ENCODE measurements around the gene GNG2. TPM values are rescaled to one million over a fixed set of nuclear protein-coding genes. Genes with fewer than 3 reads are reported as not detected.

GNG2 gene
- total and polyA plus RNA-seq, 2 experiments from 2014 or later = 3.3 to 4.5 TPM

- Histone ChIP-seq H3K36me3 (no peaks in the 10 kb centered on the region), H3K27ac (no peak overlapping the region), H3K27me3 (no peaks in the 10 kb centered on the region), H3K4me3 (no peak overlapping the region), H3K4me1 (ENCODE audit: low read depth) (peaks cover 4% of the 10 kb centered on the region), H3K9me3 (ENCODE audit: low read depth) (no peaks in the 10 kb centered on the region)
- peak in 1 of 2 donors; percentile 20 for DNase-seq (ENCODE audit: low read depth in 1 of 2, low spot score in 1 of 2)
- no peak for TF ChIP-seq CTCF (IDR thresholded peaks at IDR 0.05; ENCODE audit: low read depth, low read length)
These were observed 60.6 kb downstream of the GNG2 start for GRCh38 chr14:51921026-51921425.

DNA sequence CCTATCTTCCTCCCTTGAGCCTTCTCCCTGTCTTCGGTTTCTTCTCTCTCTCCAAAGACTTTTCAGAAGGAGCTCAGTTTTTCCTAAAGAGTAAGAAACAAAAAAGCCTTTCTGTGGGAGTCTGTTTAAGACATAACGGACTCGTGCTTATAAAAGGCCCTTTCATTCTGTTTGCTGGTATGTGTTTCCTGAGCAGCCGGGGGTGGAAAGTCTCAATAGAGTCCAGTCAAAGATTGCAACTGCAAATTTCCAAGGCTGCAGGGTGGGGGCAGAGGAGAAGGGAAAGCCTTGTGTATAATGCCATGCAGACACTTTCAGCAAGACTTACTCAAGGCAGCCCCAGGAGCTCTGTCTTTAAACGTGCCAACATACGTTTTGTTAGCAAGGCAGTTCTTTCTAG, 62.2 kb downstream of the GNG2 start:
- no peaks in the 10 kb centered on the region for H3K36me3 ChIP-seq
- no peak overlapping the region for H3K27ac ChIP-seq
- peaks cover 4% of the 10 kb centered on the region for H3K4me1 ChIP-seq (ENCODE audit: low read depth)
- no peaks in the 10 kb centered on the region for H3K9me3 ChIP-seq (ENCODE audit: low read depth)
- DNase-seq (ENCODE audit: low read depth in 1 of 2, low spot score in 1 of 2) = peak in 1 of 2 donors; percentile 84
- H3K27me3 ChIP-seq = no peaks in the 10 kb centered on the region
- no peak for TF ChIP-seq CTCF (IDR thresholded peaks at IDR 0.05; ENCODE audit: low read depth, low read length)
- no peak overlapping the region for H3K4me3 ChIP-seq

- H3K36me3 ChIP-seq = no peaks in the 10 kb centered on the region
- DNase-seq (ENCODE audit: low read depth in 1 of 2, low spot score in 1 of 2) = no peak
- H3K27me3 ChIP-seq = no peaks in the 10 kb centered on the region
- H3K4me3 ChIP-seq = no peak overlapping the region
- TF ChIP-seq CTCF (IDR thresholded peaks at IDR 0.05; ENCODE audit: low read depth, low read length) = no peak
- no peaks in the 10 kb centered on the region for H3K9me3 ChIP-seq (ENCODE audit: low read depth)
- H3K27ac ChIP-seq = no peak overlapping the region
- H3K4me1 ChIP-seq (ENCODE audit: low read depth) = peaks cover 4% of the 10 kb centered on the region
These were observed 64.2 kb downstream of the GNG2 start for GRCh38 chr14:51924600-51924999.

DNA sequence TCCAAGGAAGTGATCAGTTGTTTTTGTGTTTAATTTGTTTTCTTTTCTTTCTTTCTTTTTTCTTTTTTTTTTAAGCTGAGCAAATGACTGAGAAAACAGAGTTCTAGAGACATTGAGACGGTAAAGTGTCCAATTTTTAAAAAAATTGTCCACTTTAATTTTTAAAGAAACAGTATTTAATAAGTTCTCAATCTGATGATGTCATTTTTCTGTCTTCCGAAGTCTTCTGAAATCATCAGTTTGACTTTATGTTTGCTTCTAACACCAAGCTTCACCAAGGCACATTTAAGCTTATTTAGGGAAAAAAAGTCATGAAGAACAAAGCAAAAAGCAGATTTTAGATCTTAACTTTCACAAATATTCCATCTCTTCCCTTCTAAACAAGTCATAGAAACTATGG, 65.6 kb downstream of the GNG2 start:
- no peak for TF ChIP-seq CTCF (IDR thresholded peaks at IDR 0.05; ENCODE audit: low read depth, low read length)
- no peak overlapping the region for H3K27ac ChIP-seq
- no peak overlapping the region for H3K4me3 ChIP-seq
- no peaks in the 10 kb centered on the region for H3K27me3 ChIP-seq
- H3K4me1 ChIP-seq (ENCODE audit: low read depth) = peaks cover 4% of the 10 kb centered on the region
- no peaks in the 10 kb centered on the region for H3K9me3 ChIP-seq (ENCODE audit: low read depth)
- DNase-seq (ENCODE audit: low read depth in 1 of 2, low spot score in 1 of 2) = no peak
- H3K36me3 ChIP-seq = no peaks in the 10 kb centered on the region

- no peak overlapping the region for H3K27ac ChIP-seq
- peaks cover 4% of the 10 kb centered on the region for H3K4me1 ChIP-seq (ENCODE audit: low read depth)
- TF ChIP-seq CTCF (IDR thresholded peaks at IDR 0.05; ENCODE audit: low read depth, low read length) = no peak
- H3K9me3 ChIP-seq (ENCODE audit: low read depth) = no peaks in the 10 kb centered on the region
- no peaks in the 10 kb centered on the region for H3K27me3 ChIP-seq
- DNase-seq (ENCODE audit: low read depth in 1 of 2, low spot score in 1 of 2) = no peak
- no peaks in the 10 kb centered on the region for H3K36me3 ChIP-seq
- no peak overlapping the region for H3K4me3 ChIP-seq
These were observed 66.0 kb downstream of the GNG2 start for GRCh38 chr14:51926449-51926848.

DNA sequence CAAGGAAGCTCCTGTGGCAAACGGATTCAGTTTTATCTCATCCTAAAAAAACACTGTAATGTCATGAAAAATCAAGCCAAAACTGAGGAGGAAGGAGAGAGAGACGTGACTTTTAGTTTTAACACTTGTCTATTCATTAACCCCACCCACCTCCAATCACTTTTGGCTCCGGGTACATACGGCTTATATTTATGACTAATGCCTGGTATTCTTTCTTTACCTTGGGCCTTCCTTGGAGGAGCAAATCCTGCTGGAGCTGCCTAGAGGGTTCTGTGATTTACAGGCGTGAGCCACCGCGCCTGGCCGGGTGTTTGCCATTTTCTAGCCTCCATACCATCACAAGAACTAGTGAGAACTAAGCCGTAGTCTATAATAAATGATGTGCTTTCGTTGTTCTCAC, 68.2 kb downstream of the GNG2 start:
- no peak for TF ChIP-seq CTCF (IDR thresholded peaks at IDR 0.05; ENCODE audit: low read depth, low read length)
- no peaks in the 10 kb centered on the region for H3K36me3 ChIP-seq
- H3K4me1 ChIP-seq (ENCODE audit: low read depth) = no peaks in the 10 kb centered on the region
- no peak overlapping the region for H3K27ac ChIP-seq
- no peaks in the 10 kb centered on the region for H3K9me3 ChIP-seq (ENCODE audit: low read depth)
- no peaks in the 10 kb centered on the region for H3K27me3 ChIP-seq
- no peak for DNase-seq (ENCODE audit: low read depth in 1 of 2, low spot score in 1 of 2)
- no peak overlapping the region for H3K4me3 ChIP-seq
